Neural progenitor cell (in vitro differentiated cells): ENCODE results near the gene CGN. TPM values are rescaled to one million over a fixed set of nuclear protein-coding genes. Genes with fewer than 3 reads are reported as not detected.
A peak's percentile ranks its signal among the peaks of the same experiment; 100 is the strongest.

ENCODE experiments used
- DNase-seq: peaks from one replicate; pipeline ENCODE4 v3.0.0-alpha.2; 2016; ENCODE audit warnings: low spot score
- H2AFZ ChIP-seq: fragments of 200-600 bp; sonication (generic); replicated peaks from 2 replicates; pipeline ENCODE4 v1.6.1; 2016; ENCODE audit warnings: antibody characterized with exemption
- H3F3A ChIP-seq: fragments of 200-600 bp; sonication (generic); 2 replicates; pipeline ENCODE4 v1.6.1; 2016; ENCODE audit warnings: antibody characterized with exemption, low read depth
- H3K27ac ChIP-seq: fragments of 200-600 bp; sonication (generic); 2 replicates; pipeline ENCODE4 v1.5.1; 2016; ENCODE audit warnings: mild to moderate bottlenecking
- H3K27me3 ChIP-seq: fragments of 200-600 bp; sonication (generic); 2 replicates; pipeline ENCODE4 v1.6.1; 2016; ENCODE audit warnings: mild to moderate bottlenecking, moderate library complexity
- H3K36me3 ChIP-seq: fragments of 200-600 bp; sonication (generic); 2 replicates; pipeline ENCODE4 v1.5.1; 2016
- H3K4me1 ChIP-seq: fragments of 200-600 bp; sonication (generic); 2 replicates; pipeline ENCODE4 v1.6.1; 2016; ENCODE audit warnings: mixed run types
- H3K4me2 ChIP-seq: fragments of 200-600 bp; sonication (generic); 2 replicates; pipeline ENCODE4 v1.6.1; 2016
- H3K4me3 ChIP-seq: fragments of 200-600 bp; sonication (generic); 2 replicates; pipeline ENCODE4 v1.5.1; 2016
- H3K79me2 ChIP-seq: fragments of 200-600 bp; sonication (generic); 2 replicates; pipeline ENCODE4 v1.6.1; 2016; ENCODE audit warnings: low read depth
- H3K9ac ChIP-seq: fragments of 200-600 bp; sonication (generic); 2 replicates; pipeline ENCODE4 v1.6.1; 2016
- H3K9me3 ChIP-seq: fragments of 200-600 bp; sonication (generic); 2 replicates; pipeline ENCODE4 v1.5.1; 2016; ENCODE audit warnings: low read depth
- H4K20me1 ChIP-seq: fragments of 200-600 bp; sonication (generic); 2 replicates; pipeline ENCODE4 v1.6.1; 2016; ENCODE audit warnings: low read depth
- H3K27ac Mint-ChIP-seq: 3 replicates; pipeline ENCODE4 v1.8.0; 2021; ENCODE audit warnings: mixed read lengths
- H3K27me3 Mint-ChIP-seq: 2 replicates; pipeline ENCODE4 v1.8.0; 2022; ENCODE audit warnings: low read depth, mild to moderate bottlenecking, inconsistent platforms, moderate library complexity, mixed read lengths; ENCODE audit not compliant: insufficient read depth
- H3K36me3 Mint-ChIP-seq: 3 replicates; pipeline ENCODE4 v1.8.0; 2021; ENCODE audit warnings: mixed read lengths
- H3K4me1 Mint-ChIP-seq: 3 replicates; pipeline ENCODE4 v1.8.0; 2021; ENCODE audit warnings: mixed read lengths
- H3K4me3 Mint-ChIP-seq: 3 replicates; pipeline ENCODE4 v1.8.0; 2021; ENCODE audit warnings: mild to moderate bottlenecking, moderate library complexity, mixed read lengths
- H3K9me3 Mint-ChIP-seq: 3 replicates; pipeline ENCODE4 v1.8.0; 2020; ENCODE audit warnings: mixed read lengths
- EZH2 ChIP-seq: fragments of 200-600 bp; sonication (generic); IDR thresholded peaks from 2 replicates; pipeline ENCODE4 v1.6.1; 2017; ENCODE audit warnings: antibody characterized with exemption, mild to moderate bottlenecking, moderate library complexity
- EZH2phosphoT487 ChIP-seq: fragments of 200-600 bp; sonication (generic); IDR thresholded peaks from 2 replicates; pipeline ENCODE4 v1.6.1; 2017; ENCODE audit warnings: antibody characterized with exemption
- total RNA-seq: library from RNA; depleted of rRNA; stranded (reverse); fragments of >200 nt; gene quantifications from 2 replicates; pipeline ENCODE4 v1.2.3, GENCODE V29; 2015; ENCODE audit warnings: low replicate concordance
- TF ChIP-seq, protein P1 (sequence below): fragments of 200-600 bp; sonication (generic); IDR thresholded peaks from 2 replicates; pipeline ENCODE4 v1.5.1; 2017; ENCODE audit warnings: antibody characterized with exemption, mild to moderate bottlenecking

Gene CGN, protein sequence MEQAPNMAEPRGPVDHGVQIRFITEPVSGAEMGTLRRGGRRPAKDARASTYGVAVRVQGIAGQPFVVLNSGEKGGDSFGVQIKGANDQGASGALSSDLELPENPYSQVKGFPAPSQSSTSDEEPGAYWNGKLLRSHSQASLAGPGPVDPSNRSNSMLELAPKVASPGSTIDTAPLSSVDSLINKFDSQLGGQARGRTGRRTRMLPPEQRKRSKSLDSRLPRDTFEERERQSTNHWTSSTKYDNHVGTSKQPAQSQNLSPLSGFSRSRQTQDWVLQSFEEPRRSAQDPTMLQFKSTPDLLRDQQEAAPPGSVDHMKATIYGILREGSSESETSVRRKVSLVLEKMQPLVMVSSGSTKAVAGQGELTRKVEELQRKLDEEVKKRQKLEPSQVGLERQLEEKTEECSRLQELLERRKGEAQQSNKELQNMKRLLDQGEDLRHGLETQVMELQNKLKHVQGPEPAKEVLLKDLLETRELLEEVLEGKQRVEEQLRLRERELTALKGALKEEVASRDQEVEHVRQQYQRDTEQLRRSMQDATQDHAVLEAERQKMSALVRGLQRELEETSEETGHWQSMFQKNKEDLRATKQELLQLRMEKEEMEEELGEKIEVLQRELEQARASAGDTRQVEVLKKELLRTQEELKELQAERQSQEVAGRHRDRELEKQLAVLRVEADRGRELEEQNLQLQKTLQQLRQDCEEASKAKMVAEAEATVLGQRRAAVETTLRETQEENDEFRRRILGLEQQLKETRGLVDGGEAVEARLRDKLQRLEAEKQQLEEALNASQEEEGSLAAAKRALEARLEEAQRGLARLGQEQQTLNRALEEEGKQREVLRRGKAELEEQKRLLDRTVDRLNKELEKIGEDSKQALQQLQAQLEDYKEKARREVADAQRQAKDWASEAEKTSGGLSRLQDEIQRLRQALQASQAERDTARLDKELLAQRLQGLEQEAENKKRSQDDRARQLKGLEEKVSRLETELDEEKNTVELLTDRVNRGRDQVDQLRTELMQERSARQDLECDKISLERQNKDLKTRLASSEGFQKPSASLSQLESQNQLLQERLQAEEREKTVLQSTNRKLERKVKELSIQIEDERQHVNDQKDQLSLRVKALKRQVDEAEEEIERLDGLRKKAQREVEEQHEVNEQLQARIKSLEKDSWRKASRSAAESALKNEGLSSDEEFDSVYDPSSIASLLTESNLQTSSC
- 5.4 and 12.4 TPM in 2 replicates for total RNA-seq

DNA sequence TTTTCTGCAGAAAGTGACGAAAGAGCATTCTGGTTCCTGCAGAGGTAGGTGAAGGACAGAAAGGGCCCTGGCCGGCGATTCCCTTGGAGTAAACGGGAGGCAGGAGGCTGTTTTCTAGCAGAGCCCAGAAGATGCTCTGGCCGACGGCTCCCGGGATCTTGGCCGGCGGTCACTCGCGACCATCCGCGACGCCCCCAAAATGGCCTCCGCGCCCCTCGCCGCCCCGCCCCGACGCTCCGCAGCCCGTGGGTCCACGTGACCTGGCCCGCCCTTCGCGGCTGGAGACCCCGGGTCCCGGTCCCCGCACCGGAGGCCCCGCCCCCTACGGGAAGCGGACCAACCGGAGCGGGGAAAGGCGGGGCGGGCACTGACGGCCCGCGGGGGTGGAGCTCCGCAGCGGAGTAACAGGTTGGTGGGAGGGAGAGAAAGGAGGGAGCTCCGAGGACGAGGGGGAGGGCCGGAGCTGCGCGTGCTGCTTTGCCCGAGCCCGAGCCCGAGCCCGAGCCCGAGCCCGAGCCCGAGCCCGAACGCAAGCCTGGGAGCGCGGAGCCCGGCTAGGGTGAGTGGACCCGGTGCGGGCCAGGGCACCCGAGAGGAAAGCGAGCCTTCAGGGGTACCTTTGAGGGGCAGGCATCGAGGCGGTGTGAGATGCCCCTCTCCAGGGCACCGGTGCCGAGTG is at the start of gene CGN:
TSS of gene CGN (plus strand) at position 431 of the 679 bp plus-strand sequence. CDS start 7,133 bp downstream, outside the sequence.
- H3K27ac ChIP-seq: peak within 1 kb of the TSS; percentile 84
- peaks cover 22% of the 10 kb centered on the region for H3K79me2 ChIP-seq
- H4K20me1 ChIP-seq: peaks cover 20% of the 10 kb centered on the region
- H3K27me3 ChIP-seq: no peaks in the 10 kb centered on the region
- TF ChIP-seq EZH2 (no peak), EZH2phosphoT487 (no peak)
- TF ChIP-seq, protein P1, sequence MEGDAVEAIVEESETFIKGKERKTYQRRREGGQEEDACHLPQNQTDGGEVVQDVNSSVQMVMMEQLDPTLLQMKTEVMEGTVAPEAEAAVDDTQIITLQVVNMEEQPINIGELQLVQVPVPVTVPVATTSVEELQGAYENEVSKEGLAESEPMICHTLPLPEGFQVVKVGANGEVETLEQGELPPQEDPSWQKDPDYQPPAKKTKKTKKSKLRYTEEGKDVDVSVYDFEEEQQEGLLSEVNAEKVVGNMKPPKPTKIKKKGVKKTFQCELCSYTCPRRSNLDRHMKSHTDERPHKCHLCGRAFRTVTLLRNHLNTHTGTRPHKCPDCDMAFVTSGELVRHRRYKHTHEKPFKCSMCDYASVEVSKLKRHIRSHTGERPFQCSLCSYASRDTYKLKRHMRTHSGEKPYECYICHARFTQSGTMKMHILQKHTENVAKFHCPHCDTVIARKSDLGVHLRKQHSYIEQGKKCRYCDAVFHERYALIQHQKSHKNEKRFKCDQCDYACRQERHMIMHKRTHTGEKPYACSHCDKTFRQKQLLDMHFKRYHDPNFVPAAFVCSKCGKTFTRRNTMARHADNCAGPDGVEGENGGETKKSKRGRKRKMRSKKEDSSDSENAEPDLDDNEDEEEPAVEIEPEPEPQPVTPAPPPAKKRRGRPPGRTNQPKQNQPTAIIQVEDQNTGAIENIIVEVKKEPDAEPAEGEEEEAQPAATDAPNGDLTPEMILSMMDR: no peak
- H3K4me1 Mint-ChIP-seq: peaks cover 32% of the 10 kb centered on the region
- H3K9me3 Mint-ChIP-seq: no peaks in the 10 kb centered on the region
- H3K4me3 ChIP-seq: peak within 1 kb of the TSS; percentile 83
- peaks cover 52% of the 10 kb centered on the region for H3F3A ChIP-seq
- no peaks in the 10 kb centered on the region for H3K36me3 ChIP-seq
- peak; percentile 99 for DNase-seq
- no peaks in the 10 kb centered on the region for H3K36me3 Mint-ChIP-seq
- peak within 1 kb of the TSS; percentile 50 for H3K9ac ChIP-seq
- no peaks in the 10 kb centered on the region for H3K9me3 ChIP-seq
- H3K4me2 ChIP-seq: peak within 1 kb of the TSS; percentile 98
- peak within 1 kb of the TSS; percentile 44 for H3K27ac Mint-ChIP-seq
- H2AFZ ChIP-seq: peak within 1 kb of the TSS; percentile 96
- peaks cover 10% of the 10 kb centered on the region for H3K27me3 Mint-ChIP-seq
- peak within 1 kb of the TSS; percentile 88 for H3K4me3 Mint-ChIP-seq
- peaks cover 40% of the 10 kb centered on the region for H3K4me1 ChIP-seq

DNA sequence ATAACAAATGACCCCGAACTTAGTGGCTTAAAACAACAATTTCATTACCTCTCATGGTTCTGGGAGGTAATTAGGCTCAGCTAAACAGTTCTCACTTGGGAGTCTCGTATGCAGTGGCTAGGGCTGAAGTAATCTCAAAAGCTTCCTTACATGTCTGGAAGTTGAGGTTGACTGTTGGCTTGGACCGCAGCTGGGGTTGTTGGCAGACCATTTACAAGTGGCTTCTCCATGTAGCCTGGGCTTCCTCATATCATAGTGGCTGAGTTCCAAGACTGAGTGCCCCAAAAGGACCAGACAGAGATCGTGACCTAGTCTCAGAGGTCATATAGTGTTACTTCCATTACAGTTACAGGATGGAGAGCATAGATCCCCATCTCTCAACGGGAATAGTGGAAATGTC is 49.5 kb upstream of the CGN start:
- Mint-ChIP-seq H3K36me3 (no peaks in the 10 kb centered on the region), H3K9me3 (peaks cover 2% of the 10 kb centered on the region), H3K4me3 (no peak overlapping the region), H3K27me3 (no peaks in the 10 kb centered on the region), H3K27ac (no peak overlapping the region), H3K4me1 (peaks cover 21% of the 10 kb centered on the region)
- Histone ChIP-seq H3K27ac (no peak overlapping the region), H3K4me1 (no peaks in the 10 kb centered on the region), H3K36me3 (no peaks in the 10 kb centered on the region), H3K27me3 (no peaks in the 10 kb centered on the region), H3F3A (peaks cover 15% of the 10 kb centered on the region), H3K9me3 (no peaks in the 10 kb centered on the region), H3K4me2 (no peak overlapping the region), H2AFZ (no peak overlapping the region), H3K9ac (no peak overlapping the region), H3K4me3 (no peak overlapping the region), H3K79me2 (peaks cover 30% of the 10 kb centered on the region), H4K20me1 (peaks cover 16% of the 10 kb centered on the region)
- no peak for DNase-seq
- TF ChIP-seq, protein P1: no peak
- no peak for TF ChIP-seq EZH2phosphoT487
- no peak for TF ChIP-seq EZH2

DNA sequence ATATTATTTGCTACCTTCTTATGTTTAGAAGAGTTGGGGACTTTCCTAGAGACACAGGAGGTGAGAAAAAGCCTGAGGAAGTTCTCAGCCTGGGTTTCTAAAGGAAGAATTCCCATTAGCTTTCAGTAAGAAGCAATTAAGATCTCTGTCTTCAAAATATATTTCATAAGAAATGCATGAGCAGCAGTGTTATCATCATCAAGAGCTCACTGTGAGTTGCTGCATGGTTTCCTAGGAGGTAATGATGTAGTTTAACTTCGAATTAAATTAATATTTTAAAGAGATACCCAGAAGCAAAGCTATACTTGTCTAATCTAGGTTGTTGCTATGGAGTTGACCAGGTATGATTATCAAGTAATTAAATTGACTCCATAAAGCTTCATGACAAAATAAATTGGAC is 46.2 kb upstream of the CGN start:
- Histone ChIP-seq H3K9me3 (no peaks in the 10 kb centered on the region), H3K4me3 (no peak overlapping the region), H3K4me2 (no peak overlapping the region), H3K79me2 (peaks cover 1% of the 10 kb centered on the region), H4K20me1 (no peaks in the 10 kb centered on the region), H3K27me3 (no peaks in the 10 kb centered on the region), H3F3A (peaks cover 4% of the 10 kb centered on the region), H3K27ac (no peak overlapping the region), H2AFZ (no peak overlapping the region), H3K9ac (no peak overlapping the region), H3K36me3 (no peaks in the 10 kb centered on the region), H3K4me1 (no peaks in the 10 kb centered on the region)
- peaks cover 5% of the 10 kb centered on the region for H3K4me1 Mint-ChIP-seq
- no peaks in the 10 kb centered on the region for H3K36me3 Mint-ChIP-seq
- TF ChIP-seq, protein P1: no peak
- TF ChIP-seq EZH2: no peak
- no peak for TF ChIP-seq EZH2phosphoT487
- no peaks in the 10 kb centered on the region for H3K9me3 Mint-ChIP-seq
- H3K27ac Mint-ChIP-seq: no peak overlapping the region
- H3K4me3 Mint-ChIP-seq: no peak overlapping the region
- DNase-seq: no peak
- H3K27me3 Mint-ChIP-seq: no peaks in the 10 kb centered on the region
